Measurements from ENCODE around the gene NOS2. TPM values are rescaled to one million over a fixed set of nuclear protein-coding genes. Genes with fewer than 3 reads are reported as not detected.

The NOS2 gene
- total RNA-seq, 4 donors from 2014 or later, result 0.09 to 2.8 (median 0.62) TPM; not detected in 1

- Histone ChIP-seq H3K9me3 (no peaks in the 10 kb centered on the region), H3K4me3 (no peak overlapping the region), H3K27me3 (no peaks in the 10 kb centered on the region), H3K27ac (no peak overlapping the region), H3K36me3 (no peaks in the 10 kb centered on the region), H3K4me1 (no peaks in the 10 kb centered on the region)
- intact Hi-C loops (cut with DNase I; ENCODE audit: low total_unique reads), result no loop called here
- DNase-seq, result no peak
- no peak for TF ChIP-seq POLR2A (IDR thresholded peaks at IDR 0.05)
- no peak for TF ChIP-seq CTCF (IDR thresholded peaks at IDR 0.05)
Measured at GRCh38 chr17:27770877-27771276, 29.5 kb downstream of the NOS2 start.

- DNase-seq, result no peak
- intact Hi-C loops (cut with DNase I; ENCODE audit: low total_unique reads), result no loop called here
- no peak for TF ChIP-seq POLR2A (IDR thresholded peaks at IDR 0.05)
- TF ChIP-seq CTCF (IDR thresholded peaks at IDR 0.05), result no peak
- Histone ChIP-seq H3K4me1 (no peaks in the 10 kb centered on the region), H3K4me3 (no peak overlapping the region), H3K27me3 (no peaks in the 10 kb centered on the region), H3K36me3 (no peaks in the 10 kb centered on the region), H3K27ac (no peak overlapping the region), H3K9me3 (no peaks in the 10 kb centered on the region)
Measured at GRCh38 chr17:27768858-27769410, 31.4 kb downstream of the NOS2 start.

- no peaks in the 10 kb centered on the region for H3K36me3 ChIP-seq
- H3K4me1 ChIP-seq, result no peaks in the 10 kb centered on the region
- no peak overlapping the region for H3K4me3 ChIP-seq
- no peaks in the 10 kb centered on the region for H3K27me3 ChIP-seq
- no peak for DNase-seq
- no peak overlapping the region for H3K27ac ChIP-seq
- intact Hi-C loops (cut with DNase I; ENCODE audit: low total_unique reads), result no loop called here
- H3K9me3 ChIP-seq, result no peaks in the 10 kb centered on the region
- TF ChIP-seq CTCF (IDR thresholded peaks at IDR 0.05) (no peak), POLR2A (IDR thresholded peaks at IDR 0.05) (no peak)
Measured at GRCh38 chr17:27766438-27766837, 33.9 kb downstream of the NOS2 start.

GRCh38 chr17:27765353-27765752 is 35.0 kb downstream of the NOS2 start:
- H3K4me3 ChIP-seq, result no peak overlapping the region
- H3K27ac ChIP-seq, result no peak overlapping the region
- no peak for DNase-seq
- intact Hi-C loops (cut with DNase I; ENCODE audit: low total_unique reads), result no loop called here
- H3K9me3 ChIP-seq, result no peaks in the 10 kb centered on the region
- H3K4me1 ChIP-seq, result no peaks in the 10 kb centered on the region
- no peaks in the 10 kb centered on the region for H3K36me3 ChIP-seq
- no peak for TF ChIP-seq CTCF (IDR thresholded peaks at IDR 0.05)
- no peak for TF ChIP-seq POLR2A (IDR thresholded peaks at IDR 0.05)
- H3K27me3 ChIP-seq, result no peaks in the 10 kb centered on the region

- Histone ChIP-seq H3K4me3 (no peak overlapping the region), H3K4me1 (no peaks in the 10 kb centered on the region), H3K9me3 (no peaks in the 10 kb centered on the region), H3K27me3 (no peaks in the 10 kb centered on the region), H3K36me3 (no peaks in the 10 kb centered on the region), H3K27ac (no peak overlapping the region)
- intact Hi-C loops (cut with DNase I; ENCODE audit: low total_unique reads), result no loop called here
- TF ChIP-seq POLR2A (IDR thresholded peaks at IDR 0.05), result no peak
- TF ChIP-seq CTCF (IDR thresholded peaks at IDR 0.05), result no peak
- DNase-seq, result no peak
Measured at GRCh38 chr17:27764589-27764988, 35.7 kb downstream of the NOS2 start.

Data from uterus (tissue), 4 donors.